ENCODE measurements around the gene GARIN1A. TPM values are rescaled to one million over a fixed set of nuclear protein-coding genes. Genes with fewer than 3 reads are reported as not detected.
"Not testable (repeated sequence)": the region's sequence is repeated elsewhere in the genome, so short reads cannot be mapped to it uniquely, and the experiment has no call there.

GARIN1A gene
- 8.8 TPM for total RNA-seq

DNA sequence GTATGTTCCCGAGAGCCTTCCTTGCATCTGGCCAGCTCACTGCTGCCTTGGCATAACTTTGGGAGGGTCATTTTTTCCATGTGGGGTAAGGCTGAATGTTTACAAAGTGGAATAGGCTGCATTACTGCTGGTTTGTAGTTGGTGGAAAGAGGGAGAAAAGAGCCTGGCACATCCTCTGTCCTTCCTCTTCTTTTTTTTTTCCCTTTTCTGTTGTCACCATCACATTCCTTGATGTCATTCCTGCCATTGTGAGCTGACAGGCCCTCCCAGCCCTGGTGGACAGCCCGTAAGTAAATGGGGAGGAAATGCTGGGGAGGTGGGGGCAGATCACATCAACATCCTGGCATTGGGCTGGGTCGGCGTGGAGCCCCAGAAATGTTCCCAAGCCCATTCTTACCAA, at the start of gene GARIN1A:
GARIN1A (plus strand) TSS at position 301 of the 400 bp plus-strand sequence. CDS start 106 bp downstream, outside the sequence.
- DNase-seq (ENCODE audit: low spot score) (no peak), ATAC-seq (no peak)
- intact Hi-C loops (cut with DNase I): no loop called here

DNA sequence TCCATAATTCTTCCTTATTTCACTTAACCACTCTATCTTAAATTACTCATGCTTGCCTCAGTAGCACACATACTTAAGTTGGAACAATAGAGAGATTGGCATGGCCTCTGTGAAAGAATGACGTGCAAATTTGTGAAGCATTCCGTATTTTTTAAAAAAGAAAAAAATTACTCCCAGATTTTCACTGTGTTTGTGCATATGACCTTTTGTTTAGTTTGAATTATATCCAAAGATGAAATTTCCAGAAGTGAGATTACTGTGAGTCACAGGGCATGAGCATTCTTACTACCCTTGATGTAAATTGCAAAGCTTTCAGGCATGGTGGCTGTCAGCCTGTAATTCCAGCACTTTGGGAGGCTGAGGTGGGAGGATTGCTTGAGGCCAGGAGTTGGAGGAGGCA, 45.0 kb upstream of the GARIN1A start:
- ATAC-seq; intact Hi-C loops (cut with DNase I); DNase-seq (ENCODE audit: low spot score): not testable (repeated sequence)

DNA sequence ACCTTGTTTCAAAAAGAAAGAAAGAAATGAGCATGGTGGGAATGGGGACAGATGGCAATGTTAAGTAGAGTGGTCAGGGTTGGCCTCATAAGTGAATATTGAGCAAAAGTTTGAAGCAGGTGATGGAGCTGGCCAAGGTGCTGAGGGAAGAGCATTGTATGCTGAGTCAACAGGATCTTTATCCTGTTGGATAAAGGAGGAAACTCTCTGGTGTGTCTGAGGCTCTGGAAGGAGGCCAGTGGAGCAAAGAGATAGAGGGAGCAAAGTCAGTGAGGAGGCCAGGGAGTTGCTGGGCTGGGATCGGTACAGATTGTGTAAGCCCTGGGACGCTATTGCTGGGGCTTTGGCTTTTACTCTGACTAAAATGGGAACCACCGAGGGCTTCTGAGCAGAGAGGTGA, 38.2 kb upstream of the GARIN1A start:
- intact Hi-C loops (cut with DNase I); ATAC-seq: not testable (repeated sequence)

DNA sequence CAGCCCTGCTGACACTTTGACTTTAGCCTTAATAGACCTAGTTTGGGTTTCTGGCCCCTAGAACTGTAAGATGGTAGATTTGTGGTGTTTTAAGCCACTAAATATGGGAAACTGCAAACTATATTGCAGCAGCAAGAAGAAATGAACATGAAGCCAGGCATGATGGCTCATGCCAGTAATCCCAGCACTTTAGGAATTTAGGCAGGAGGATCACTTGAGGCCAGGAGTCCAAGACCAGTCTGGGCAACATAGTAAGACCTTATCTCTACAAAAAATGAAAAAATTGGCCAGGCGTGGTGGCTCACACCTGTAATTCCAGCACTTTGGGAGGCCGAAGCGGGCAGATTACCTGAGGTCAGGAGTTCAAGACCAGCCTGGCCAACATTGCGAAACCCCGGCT, 26.9 kb upstream of the GARIN1A start:
- intact Hi-C loops (cut with DNase I); DNase-seq (ENCODE audit: low spot score); ATAC-seq: not testable (repeated sequence)

More for the DNA sequence above, 38.2 kb upstream of the GARIN1A start:
- DNase-seq (ENCODE audit: low spot score): not testable (repeated sequence)

DNA sequence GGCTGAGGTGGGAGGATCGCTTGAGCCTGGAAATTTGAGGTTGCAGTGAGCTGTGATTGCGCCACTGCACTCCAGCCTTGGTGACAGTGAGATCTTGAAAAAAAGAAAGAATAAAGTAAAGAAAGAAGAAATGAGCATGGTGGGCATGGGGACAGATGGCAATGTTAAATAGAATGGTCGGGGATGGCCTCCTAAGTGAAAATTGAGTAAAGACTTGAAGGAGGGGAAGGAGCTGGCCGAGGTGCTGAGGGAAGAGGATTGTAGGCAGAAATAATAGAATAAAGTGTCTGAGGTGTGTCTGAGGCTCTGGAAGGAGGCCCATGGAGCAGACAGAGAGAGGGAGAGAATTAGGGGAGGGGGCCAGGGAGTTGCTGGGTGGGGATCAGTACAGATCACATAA, 26.2 kb upstream of the GARIN1A start:
- intact Hi-C loops (cut with DNase I); ATAC-seq; DNase-seq (ENCODE audit: low spot score): not testable (repeated sequence)

DNA sequence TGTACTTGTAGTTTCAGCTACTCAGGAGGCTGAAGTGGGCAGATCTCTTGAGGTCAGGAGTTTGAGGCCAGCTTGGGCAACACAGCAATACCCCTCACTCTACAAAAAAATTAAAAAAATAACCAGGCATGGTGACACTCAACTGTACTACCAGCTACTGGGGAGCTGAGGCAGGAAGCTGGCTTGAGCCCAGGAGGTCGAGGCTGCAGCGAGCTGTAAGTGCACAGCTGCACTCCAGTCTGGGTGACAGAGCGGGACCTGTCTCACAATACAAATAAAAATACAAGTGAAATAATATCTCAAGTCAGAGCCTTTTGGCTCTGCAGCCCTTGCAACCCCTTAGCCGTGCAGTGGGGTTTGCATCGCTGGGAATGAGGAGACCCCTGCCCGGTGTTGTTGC, 25.2 kb upstream of the GARIN1A start:
- ATAC-seq; DNase-seq (ENCODE audit: low spot score); intact Hi-C loops (cut with DNase I): not testable (repeated sequence)

DNA sequence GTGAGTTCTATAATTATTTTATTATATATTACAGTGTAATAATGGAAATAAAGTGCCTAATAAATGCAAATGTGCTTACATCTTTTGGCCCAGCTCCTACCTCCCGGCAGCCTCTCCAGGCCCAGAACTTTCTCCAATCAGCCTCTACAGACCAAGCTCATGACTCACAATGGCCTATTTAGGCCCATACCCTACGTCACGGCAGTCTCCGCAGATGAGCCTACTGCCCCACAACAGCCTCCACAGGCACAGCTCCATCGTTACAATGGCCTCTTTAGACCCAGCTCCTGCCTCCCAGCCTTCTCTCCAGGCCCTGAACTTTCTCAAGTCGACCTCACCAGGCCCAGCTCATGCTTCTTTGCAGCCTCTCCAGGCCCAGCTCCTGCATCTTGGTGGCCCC, 21.0 kb upstream of the GARIN1A start:
- intact Hi-C loops (cut with DNase I); ATAC-seq; DNase-seq (ENCODE audit: low spot score): not testable (repeated sequence)

DNA sequence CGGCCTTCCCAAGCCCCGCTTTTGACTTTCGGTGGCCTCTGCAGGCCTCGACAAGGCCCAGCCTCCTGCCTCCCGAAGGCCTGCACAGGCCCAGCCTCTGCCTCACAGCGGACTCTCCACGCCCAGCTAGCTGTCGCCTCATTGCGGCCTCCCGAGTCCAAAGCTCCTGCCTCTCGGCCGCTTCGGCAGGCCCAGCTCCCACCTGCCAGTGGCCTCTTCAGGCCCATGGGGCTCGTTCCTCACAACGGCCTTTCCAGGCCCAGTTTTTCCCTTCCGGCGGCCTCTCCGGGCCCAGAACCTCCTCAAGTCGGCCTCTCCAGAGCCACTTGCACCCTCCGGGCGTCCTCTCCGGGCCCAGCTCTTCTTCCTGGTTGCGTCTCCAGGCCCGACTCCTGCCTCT, 19.5 kb upstream of the GARIN1A start:
- intact Hi-C loops (cut with DNase I); ATAC-seq; DNase-seq (ENCODE audit: low spot score): not testable (repeated sequence)

DNA sequence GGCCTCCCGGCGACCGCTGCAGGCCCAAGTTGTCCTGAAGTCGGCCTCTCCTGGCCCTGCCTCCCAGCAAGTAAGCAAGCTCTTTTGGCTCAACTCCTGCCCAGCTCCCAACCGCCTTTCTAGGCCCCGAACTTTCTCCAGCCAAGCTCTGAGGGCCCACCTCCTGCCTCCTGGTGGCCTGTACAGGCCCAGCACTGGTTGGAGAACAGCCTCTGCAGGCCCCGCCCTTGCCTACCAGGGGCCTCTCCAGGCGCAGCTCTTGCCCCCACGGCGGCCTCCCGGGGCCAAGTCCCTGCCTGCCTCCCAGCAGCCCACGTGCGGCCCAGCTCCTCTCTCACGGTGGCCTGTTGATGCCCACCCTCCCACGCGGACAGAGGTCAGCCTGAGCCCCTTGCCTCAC, 18.9 kb upstream of the GARIN1A start:
- ATAC-seq; DNase-seq (ENCODE audit: low spot score); intact Hi-C loops (cut with DNase I): not testable (repeated sequence)

DNA sequence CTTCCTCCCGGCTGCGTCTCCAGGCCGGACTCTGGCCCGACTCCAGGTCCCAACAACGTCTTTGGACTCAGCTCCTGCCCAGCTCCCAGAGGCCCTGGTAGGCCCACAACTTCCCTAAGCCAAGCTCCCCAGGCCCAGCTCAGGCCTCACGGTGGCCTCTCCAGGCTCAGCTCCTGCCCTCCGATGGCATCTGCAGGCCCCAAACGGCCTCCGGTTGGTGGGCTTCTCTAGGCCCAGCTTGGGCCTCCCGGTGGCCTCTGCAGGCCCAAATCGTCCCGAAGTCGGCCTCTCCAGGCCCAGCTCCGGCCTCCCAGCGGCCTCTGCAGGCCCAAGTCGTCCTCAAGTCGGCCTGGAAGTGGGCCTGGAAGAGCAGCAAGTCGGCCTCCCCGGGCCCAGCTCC, 18.0 kb upstream of the GARIN1A start:
- ATAC-seq; intact Hi-C loops (cut with DNase I); DNase-seq (ENCODE audit: low spot score): not testable (repeated sequence)

DNA sequence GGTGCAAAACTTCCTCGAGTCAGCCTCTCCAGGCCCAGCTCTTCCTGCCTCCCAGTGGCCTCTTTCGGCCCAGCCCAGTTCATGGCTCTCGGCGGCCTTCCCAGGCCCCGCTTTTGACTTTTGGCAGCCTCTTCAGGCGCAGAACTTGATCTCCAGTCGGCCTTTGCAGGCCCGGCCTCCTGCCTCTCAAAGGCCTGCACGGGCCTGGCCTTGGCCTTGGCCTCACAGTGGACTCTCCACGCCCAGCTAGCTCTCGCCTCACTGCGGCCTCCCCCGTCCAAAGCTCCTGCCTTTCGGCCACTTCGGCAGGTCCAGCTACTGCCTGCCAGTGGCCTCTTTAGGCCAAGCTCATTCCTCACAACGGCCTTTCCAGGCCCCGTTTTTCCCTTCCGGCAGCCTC, 17.6 kb upstream of the GARIN1A start:
- peak; percentile 61 for DNase-seq (ENCODE audit: low spot score)
- intact Hi-C loops (cut with DNase I); ATAC-seq: not testable (repeated sequence)

DNA sequence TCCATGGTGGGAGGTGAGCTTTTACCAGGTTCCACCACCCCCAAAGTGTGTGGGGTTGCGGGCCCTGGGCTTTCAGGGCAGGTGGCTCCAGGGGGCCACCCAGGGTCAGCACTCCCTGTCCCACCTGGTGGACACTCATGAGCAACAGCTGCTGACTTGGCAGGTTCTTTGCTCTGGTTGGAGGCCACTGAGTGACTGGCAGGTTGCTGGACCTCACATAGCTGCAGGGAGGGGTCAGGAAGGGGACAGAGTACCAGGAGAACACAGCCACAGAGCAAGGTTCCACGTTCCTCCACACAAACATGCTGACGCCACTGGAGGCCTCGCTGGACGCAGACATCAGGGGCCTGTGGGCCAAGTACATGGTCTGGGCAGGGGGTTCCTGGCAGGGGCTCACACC, 13.7 kb upstream of the GARIN1A start:
- DNase-seq (ENCODE audit: low spot score); intact Hi-C loops (cut with DNase I); ATAC-seq: not testable (repeated sequence)

DNA sequence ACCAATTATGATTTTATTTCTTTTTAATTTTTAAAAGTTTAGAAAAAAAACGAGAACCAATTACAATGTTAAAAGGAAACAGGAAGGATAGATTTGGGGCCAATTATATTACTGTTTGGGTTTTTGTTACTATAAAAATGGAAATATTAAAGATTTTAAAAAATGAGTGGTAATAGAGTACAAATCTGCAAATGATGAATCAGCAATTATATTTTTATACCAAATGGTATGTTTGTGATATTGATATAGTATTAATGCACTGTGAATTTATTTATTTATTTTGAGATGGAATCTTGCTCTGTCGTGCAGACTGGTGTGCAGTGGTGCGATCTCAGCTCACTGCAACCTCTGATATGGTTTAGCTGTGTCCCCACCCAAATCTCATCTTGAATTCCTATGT, 11.5 kb upstream of the GARIN1A start:
- intact Hi-C loops (cut with DNase I): no loop called here
- DNase-seq (ENCODE audit: low spot score): no peak
- ATAC-seq: no peak

DNA sequence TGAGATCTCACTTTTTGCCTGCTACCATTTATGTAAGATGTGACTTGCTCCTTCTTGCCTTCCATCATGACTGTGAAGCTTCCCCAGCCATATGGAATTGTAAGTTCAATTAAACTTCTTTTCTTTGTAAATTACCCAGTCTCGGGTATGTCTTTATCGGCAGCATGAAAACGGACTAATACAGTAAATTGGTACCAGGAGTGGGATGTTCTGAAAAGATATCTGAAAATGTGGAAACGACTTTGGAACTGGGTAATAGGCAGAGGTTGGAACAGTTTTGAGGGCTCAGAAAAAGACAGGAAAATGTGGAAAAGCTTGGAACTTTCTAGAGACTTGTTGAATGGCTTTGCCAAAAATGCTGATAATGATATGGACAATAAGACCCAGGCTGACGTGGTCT, 10.6 kb upstream of the GARIN1A start:
- DNase-seq (ENCODE audit: low spot score) (no peak), ATAC-seq (no peak)
- intact Hi-C loops (cut with DNase I): no loop called here

DNA sequence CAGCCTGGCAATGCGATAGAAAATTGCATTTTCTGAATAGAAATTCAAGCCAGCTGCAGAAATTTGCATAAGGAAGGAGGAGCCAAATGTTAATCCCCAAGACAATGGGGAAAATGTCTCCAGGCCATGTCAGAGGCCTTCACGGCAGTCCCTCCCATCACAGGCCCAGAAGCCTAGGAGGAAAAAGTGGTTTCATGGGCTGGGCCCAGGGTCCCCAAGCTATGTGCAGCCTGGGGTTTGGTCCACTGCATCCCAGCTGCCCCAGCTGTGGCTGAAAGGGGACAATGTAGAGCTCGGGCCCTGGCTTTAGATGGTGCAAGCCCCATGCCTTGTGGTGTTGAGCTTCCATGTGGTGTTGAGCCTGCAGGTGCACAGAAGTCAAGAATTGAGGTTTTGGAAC, 10.0 kb upstream of the GARIN1A start:
- DNase-seq (ENCODE audit: low spot score) (no peak), ATAC-seq (no peak)
- intact Hi-C loops (cut with DNase I): no loop called here

DNA sequence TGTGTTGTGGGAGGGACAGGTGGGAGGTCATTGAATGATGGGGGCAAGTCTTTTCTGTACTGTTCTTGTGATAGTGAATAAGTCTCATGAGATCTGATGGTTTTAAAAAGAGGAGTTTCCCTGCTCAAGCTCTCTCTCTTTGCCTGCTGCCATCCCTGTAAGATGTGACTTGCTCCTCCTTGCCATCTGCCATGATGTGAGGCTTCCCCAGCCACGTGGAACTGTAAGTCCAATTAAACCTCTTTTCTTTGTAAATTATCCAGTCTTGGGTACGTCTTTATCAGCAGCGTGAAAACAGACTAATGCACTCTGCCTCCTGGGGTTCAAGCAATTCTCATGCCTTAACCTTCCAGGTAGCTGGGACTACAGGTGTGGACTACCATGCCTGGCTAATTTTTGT, 8.9 kb upstream of the GARIN1A start:
- ATAC-seq; DNase-seq (ENCODE audit: low spot score); intact Hi-C loops (cut with DNase I): not testable (repeated sequence)

DNA sequence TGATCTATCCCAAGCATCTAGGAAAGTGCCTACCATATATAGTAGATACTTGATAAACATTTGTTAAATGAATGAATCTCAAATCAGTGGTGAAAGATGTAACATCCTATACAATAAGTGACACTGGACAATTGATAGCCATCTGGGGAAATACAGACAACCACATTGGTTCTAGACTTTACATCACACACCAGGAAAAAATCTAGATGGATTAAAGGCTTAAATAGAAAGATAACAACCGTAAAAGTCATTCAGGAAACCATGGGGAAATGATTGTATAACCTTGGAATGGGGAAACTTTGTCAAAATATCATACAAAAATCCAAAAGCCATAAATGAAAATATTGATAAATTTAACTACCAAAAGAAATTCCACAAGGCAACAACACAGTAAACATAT, 7.0 kb upstream of the GARIN1A start:
- no peak for ATAC-seq
- intact Hi-C loops (cut with DNase I): no loop called here
- DNase-seq (ENCODE audit: low spot score): no peak

DNA sequence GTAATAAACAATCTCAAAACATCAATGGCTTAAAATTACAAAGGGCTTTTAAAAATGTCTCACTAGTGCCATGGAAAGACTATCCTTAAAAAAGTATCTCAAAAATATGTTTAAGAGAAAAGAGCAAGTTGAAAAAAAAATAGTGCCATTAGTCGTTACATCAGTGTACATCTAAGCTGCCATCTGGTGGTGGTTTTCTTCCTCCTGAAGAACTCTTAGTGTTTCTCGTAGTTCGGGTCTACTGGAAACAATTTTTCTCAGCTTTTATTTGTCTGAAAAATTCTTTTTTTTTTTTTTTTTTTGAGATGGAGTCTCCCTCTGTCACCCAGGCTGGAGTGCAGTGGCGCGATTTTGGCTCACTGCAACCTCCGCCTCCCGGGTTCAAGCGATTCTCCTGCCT, 5.9 kb upstream of the GARIN1A start:
- intact Hi-C loops (cut with DNase I): no loop called here
- ATAC-seq: no peak

DNA sequence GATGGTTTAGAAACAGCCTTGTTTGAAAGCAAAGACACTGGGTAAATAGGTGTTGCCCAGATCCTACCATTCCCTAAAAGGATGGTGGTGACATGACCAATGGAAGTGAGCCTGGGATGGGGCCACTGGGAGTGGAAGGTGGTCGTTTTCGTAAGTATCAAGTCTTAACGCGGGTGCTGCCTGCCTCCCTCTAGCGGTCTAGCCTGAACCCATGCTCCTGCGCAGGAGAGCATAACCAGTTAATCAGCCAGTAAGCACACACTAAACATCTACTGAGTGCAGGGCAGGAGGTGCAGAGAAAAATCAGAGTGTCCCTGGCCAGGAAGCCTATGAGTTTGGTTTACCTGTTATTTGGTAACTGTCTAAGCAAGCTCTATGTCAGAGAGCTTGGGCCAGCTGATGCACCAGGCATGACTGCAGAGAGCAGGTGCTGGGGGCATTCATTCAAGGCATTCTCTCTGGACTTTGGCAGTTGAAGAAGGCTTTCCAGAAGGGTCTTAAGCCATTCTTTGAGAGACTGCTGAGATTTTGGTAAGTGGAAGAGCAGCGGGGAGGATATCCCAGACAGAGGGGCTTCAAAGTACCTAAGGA, 930 bp downstream of the GARIN1A start:
- DNase-seq (ENCODE audit: low spot score): peak; percentile 46
- ATAC-seq: peak; percentile 44
- intact Hi-C loops (cut with DNase I): no loop called here

More for the DNA sequence above, 5.9 kb upstream of the GARIN1A start:
- no peak for DNase-seq (ENCODE audit: low spot score)

DNA sequence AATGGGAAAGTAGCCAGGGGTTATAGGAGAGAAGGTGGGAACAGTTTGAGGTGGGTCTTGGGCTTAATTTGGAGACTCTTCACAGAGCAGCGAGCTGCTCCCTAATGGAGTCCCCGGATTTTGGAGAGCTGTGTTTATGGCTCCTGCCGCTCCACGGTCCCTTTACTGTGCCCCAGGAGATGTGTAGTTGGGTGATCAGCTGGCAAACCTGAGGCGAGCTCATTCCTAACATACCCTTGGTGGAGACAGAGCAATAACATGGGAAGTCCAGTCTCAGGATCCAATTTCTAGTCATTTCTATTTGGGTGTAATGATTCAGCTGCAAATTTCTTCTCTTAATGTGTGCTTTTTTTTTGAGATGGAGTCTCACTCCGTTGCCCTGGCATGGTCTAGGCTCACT, 1.5 kb downstream of the GARIN1A start:
- intact Hi-C loops (cut with DNase I): no loop called here
- peak; percentile 1 for DNase-seq (ENCODE audit: low spot score)
- ATAC-seq: no peak

DNA sequence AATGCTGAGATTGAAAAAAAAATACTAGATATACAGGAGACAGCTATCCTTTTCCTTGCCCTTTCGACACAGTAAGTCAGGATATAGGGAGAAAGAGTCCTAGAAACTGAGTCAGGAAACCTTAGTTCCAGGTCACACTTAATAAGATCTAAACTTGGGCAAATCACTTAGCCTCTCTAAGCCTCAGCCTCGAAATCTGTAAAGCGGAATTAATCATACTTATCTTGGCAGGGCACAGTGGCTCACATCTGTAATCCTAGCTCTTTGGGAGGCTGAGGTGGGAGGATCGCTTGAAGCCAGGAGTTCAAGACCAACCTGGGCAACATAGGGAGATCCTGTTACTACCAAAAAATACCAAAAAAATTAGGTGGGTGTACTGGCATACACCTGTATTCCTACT, 4.6 kb downstream of the GARIN1A start:
- DNase-seq (ENCODE audit: low spot score) (no peak), ATAC-seq (no peak)
- intact Hi-C loops (cut with DNase I): no loop called here
